GM21526 (cell line): Measurements from ENCODE around the gene EIF4E3.

Experiments
- ATAC-seq: cut with Tn5 transposase; IDR thresholded peaks from one replicate; pipeline ENCODE4 v1.9.1; 2021; ENCODE audit warnings: moderate library complexity; ENCODE audit not compliant: unreplicated experiment, low FRiP score

EIF4E3 gene

GRCh38 chr3:71692139-71692538, 33.1 kb downstream of the EIF4E3 start:
- no peak for ATAC-seq

- no peak for ATAC-seq
These were observed 34.8 kb downstream of the EIF4E3 start for GRCh38 chr3:71690341-71690841.

- ATAC-seq = no peak
These were observed 35.9 kb downstream of the EIF4E3 start for GRCh38 chr3:71689291-71689690.

- no peak for ATAC-seq
These were observed 37.1 kb downstream of the EIF4E3 start for GRCh38 chr3:71688121-71688520.

- ATAC-seq = no peak
These were observed 39.5 kb downstream of the EIF4E3 start for GRCh38 chr3:71685686-71686085.

- no peak for ATAC-seq
These were observed 40.3 kb downstream of the EIF4E3 start for GRCh38 chr3:71684757-71685386.

- ATAC-seq = no peak
These were observed 41.0 kb downstream of the EIF4E3 start for GRCh38 chr3:71684046-71684756.

GRCh38 chr3:71681224-71681668, 44.0 kb downstream of the EIF4E3 start:
- no peak for ATAC-seq

GRCh38 chr3:71680603-71681002, 44.6 kb downstream of the EIF4E3 start:
- no peak for ATAC-seq

GRCh38 chr3:71676931-71677330, 48.3 kb downstream of the EIF4E3 start:
- no peak for ATAC-seq

- ATAC-seq = no peak
These were observed 51.7 kb downstream of the EIF4E3 start for GRCh38 chr3:71673486-71673885.

GRCh38 chr3:71672807-71673206, 52.4 kb downstream of the EIF4E3 start:
- no peak for ATAC-seq

- ATAC-seq = no peak
These were observed 52.9 kb downstream of the EIF4E3 start for GRCh38 chr3:71672340-71672739.

- no peak for ATAC-seq
These were observed 53.9 kb downstream of the EIF4E3 start for GRCh38 chr3:71671216-71671845.

- no peak for ATAC-seq
These were observed 62.6 kb downstream of the EIF4E3 start for GRCh38 chr3:71662568-71662967.

- no peak for ATAC-seq
These were observed 63.1 kb downstream of the EIF4E3 start for GRCh38 chr3:71662056-71662455.

GRCh38 chr3:71659864-71660591, 65.2 kb downstream of the EIF4E3 start:
- ATAC-seq = no peak

- ATAC-seq = no peak
These were observed 67.2 kb downstream of the EIF4E3 start for GRCh38 chr3:71657831-71658530.

GRCh38 chr3:71655061-71655460, 70.1 kb downstream of the EIF4E3 start:
- ATAC-seq = no peak

- ATAC-seq = no peak
These were observed 71.8 kb downstream of the EIF4E3 start for GRCh38 chr3:71653414-71653807.
